BLaER1 (cell line): ENCODE data around the gene USP6NL.

Experiments used
- H3K27ac ChIP-seq: shearing (Covaris generic); formaldehyde crosslinking; 2 replicates; pipeline ENCODE4 v1.8.1; 2022
- H3K27me3 ChIP-seq: shearing (Covaris generic); formaldehyde crosslinking; 2 replicates; pipeline ENCODE4 v1.8.1; 2022
- H3K36me3 ChIP-seq: shearing (Covaris generic); formaldehyde crosslinking; 2 replicates; pipeline ENCODE4 v1.8.1; 2022
- H3K4me1 ChIP-seq: shearing (Covaris generic); formaldehyde crosslinking; 2 replicates; pipeline ENCODE4 v1.8.1; 2022
- H3K4me2 ChIP-seq: shearing (Covaris generic); formaldehyde crosslinking; 2 replicates; pipeline ENCODE4 v1.8.1; 2022
- H3K4me3 ChIP-seq: shearing (Covaris generic); formaldehyde crosslinking; 2 replicates; pipeline ENCODE4 v1.8.1; 2022
- H3K9ac ChIP-seq: shearing (Covaris generic); formaldehyde crosslinking; 2 replicates; pipeline ENCODE4 v1.8.1; 2022
- H3K9me3 ChIP-seq: shearing (Covaris generic); formaldehyde crosslinking; 2 replicates; pipeline ENCODE4 v1.8.1; 2022
- H4K20me1 ChIP-seq: shearing (Covaris generic); formaldehyde crosslinking; 2 replicates; pipeline ENCODE4 v1.8.1; 2022
- Cebpa-rat ChIP-seq: shearing (Covaris generic); IDR thresholded peaks from 2 replicates; pipeline ENCODE4 v1.8.1; 2022

The USP6NL gene

GRCh38 chr10:11425296-11425610, 186.2 kb downstream of the USP6NL start:
- no peak overlapping the region for H3K4me3 ChIP-seq
- H3K27ac ChIP-seq, result no peak overlapping the region
- H3K9ac ChIP-seq, result no peak overlapping the region
- H3K36me3 ChIP-seq, result no peaks in the 10 kb centered on the region
- no peak for TF ChIP-seq Cebpa-rat
- H3K4me2 ChIP-seq, result peak overlapping the region; percentile 21; the same call in 1 of the 2 replicates
- peaks cover 26% of the 10 kb centered on the region for H3K9me3 ChIP-seq
- no peaks in the 10 kb centered on the region for H4K20me1 ChIP-seq
- H3K4me1 ChIP-seq, result peaks cover 12% of the 10 kb centered on the region
- no peaks in the 10 kb centered on the region for H3K27me3 ChIP-seq

- Histone ChIP-seq H4K20me1 (no peaks in the 10 kb centered on the region), H3K4me1 (peaks cover 12% of the 10 kb centered on the region), H3K27me3 (no peaks in the 10 kb centered on the region), H3K27ac (no peak overlapping the region), H3K4me3 (no peak overlapping the region), H3K9ac (no peak overlapping the region), H3K9me3 (peaks cover 24% of the 10 kb centered on the region), H3K36me3 (no peaks in the 10 kb centered on the region), H3K4me2 (peak overlapping the region; percentile 21; the same call in 1 of the 2 replicates)
- TF ChIP-seq Cebpa-rat, result no peak
Measured at GRCh38 chr10:11424456-11425295, 186.8 kb downstream of the USP6NL start.

DNA sequence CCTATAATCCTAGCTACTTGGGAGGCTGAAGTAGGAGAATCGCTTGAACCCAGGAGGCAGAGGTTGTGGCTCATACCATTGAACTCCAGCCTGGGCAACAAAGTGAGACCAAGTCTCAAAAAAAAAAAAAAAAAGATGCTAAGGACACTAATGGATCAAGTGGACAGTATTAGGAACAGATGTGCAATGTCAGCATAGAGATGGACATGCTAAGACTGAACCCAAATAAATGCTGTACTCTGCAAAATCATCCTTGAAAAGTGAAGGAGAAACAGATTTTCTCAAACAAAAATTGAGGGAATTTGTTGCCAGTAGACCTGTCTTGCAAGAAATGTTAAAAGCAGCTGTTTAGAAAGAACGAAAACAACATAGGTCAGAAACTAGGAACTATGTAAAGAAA, 194.5 kb downstream of the USP6NL start:
- Histone ChIP-seq H3K4me2 (no peak overlapping the region), H3K9ac (no peak overlapping the region), H3K4me1 (peaks cover 13% of the 10 kb centered on the region), H3K9me3 (peaks cover 25% of the 10 kb centered on the region), H3K27me3 (no peaks in the 10 kb centered on the region), H3K4me3 (no peak overlapping the region), H3K27ac (no peak overlapping the region), H4K20me1 (no peaks in the 10 kb centered on the region), H3K36me3 (no peaks in the 10 kb centered on the region)
- no peak for TF ChIP-seq Cebpa-rat

- Histone ChIP-seq H3K4me1 (peaks cover 16% of the 10 kb centered on the region), H4K20me1 (no peaks in the 10 kb centered on the region), H3K4me3 (no peak overlapping the region), H3K4me2 (0 out of 2 replicates have a peak overlapping the region, but pooled peaks have one; percentile 17), H3K9me3 (peaks cover 20% of the 10 kb centered on the region), H3K27ac (no peak overlapping the region), H3K36me3 (no peaks in the 10 kb centered on the region), H3K9ac (no peak overlapping the region), H3K27me3 (no peaks in the 10 kb centered on the region)
- TF ChIP-seq Cebpa-rat, result no peak
Measured at GRCh38 chr10:11415095-11415494, 196.4 kb downstream of the USP6NL start.

DNA sequence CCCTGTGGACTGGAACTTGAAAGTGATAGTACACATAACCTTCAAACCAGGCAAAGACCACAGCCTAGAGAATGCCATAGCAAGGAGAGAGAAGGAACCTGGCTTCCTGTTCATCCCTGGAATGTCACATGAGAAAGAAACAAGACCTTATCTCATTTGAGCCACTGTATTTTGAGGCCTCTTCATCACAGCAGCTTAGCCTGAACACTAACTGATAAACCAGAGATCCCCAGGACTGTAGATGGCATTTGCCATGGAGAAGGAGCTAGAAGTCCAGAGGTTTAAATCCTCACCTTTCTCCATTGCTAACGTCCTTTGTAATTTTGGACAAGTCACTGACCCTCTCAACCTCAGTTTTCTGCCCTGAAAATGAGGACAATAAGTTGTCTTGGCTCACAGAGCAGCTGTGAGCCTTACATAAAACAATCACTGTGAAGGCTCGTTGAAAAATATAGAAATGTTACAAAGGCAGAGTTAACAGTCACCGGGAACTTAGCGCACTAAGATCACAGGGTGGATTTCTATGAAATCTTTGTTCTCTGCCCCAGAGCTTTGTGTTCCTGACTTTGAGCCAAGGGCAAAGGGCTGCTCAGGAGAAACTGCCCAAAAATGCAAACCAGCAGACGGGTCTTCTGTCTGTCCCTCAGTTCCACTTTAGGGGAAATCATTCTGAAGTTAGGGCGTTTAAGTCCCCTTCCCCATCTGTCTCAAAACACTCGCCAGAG, 197.0 kb downstream of the USP6NL start:
- H3K27me3 ChIP-seq, result no peaks in the 10 kb centered on the region
- H3K9ac ChIP-seq, result no peak overlapping the region
- H3K4me3 ChIP-seq, result no peak overlapping the region
- H3K4me2 ChIP-seq, result peak overlapping the region; percentile 17; the same call in 1 of the 2 replicates
- H3K36me3 ChIP-seq, result no peaks in the 10 kb centered on the region
- H4K20me1 ChIP-seq, result no peaks in the 10 kb centered on the region
- no peak for TF ChIP-seq Cebpa-rat
- peaks cover 20% of the 10 kb centered on the region for H3K9me3 ChIP-seq
- H3K4me1 ChIP-seq, result peaks cover 21% of the 10 kb centered on the region
- no peak overlapping the region for H3K27ac ChIP-seq

- Histone ChIP-seq H3K27me3 (no peaks in the 10 kb centered on the region), H3K36me3 (no peaks in the 10 kb centered on the region), H3K4me1 (peaks cover 43% of the 10 kb centered on the region), H3K4me3 (no peak overlapping the region), H3K4me2 (no peak overlapping the region), H4K20me1 (no peaks in the 10 kb centered on the region), H3K27ac (no peak overlapping the region), H3K9me3 (peaks cover 28% of the 10 kb centered on the region), H3K9ac (no peak overlapping the region)
- no peak for TF ChIP-seq Cebpa-rat
Measured at GRCh38 chr10:11411926-11412545, 199.4 kb downstream of the USP6NL start.

- Histone ChIP-seq H3K4me2 (peak overlapping the region; percentile 63), H3K36me3 (no peaks in the 10 kb centered on the region), H3K9ac (no peak overlapping the region), H3K27ac (no peak overlapping the region), H3K27me3 (no peaks in the 10 kb centered on the region), H3K4me3 (no peak overlapping the region), H3K9me3 (peaks cover 41% of the 10 kb centered on the region), H4K20me1 (no peaks in the 10 kb centered on the region), H3K4me1 (peaks cover 52% of the 10 kb centered on the region)
- no peak for TF ChIP-seq Cebpa-rat
Measured at GRCh38 chr10:11409357-11409756, 202.1 kb downstream of the USP6NL start.

DNA sequence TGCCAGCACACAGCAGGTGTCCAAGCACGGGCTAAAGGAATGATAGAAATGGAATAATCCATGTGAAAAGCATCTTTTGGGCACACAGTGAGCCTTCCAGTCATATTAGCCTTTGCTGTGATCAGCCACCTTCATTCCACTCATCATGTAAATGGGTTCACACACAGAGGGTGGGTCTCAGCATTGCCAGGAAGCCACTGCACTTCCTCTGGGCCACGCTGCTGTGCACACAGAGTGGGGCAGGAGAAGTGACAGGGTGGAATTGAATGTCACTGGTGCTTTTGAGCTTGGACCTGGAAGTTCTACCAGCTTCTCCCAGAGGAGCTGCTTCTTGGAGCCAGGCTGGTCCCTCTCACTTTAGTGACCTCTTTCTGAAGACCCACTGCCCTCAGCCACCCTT, 203.5 kb downstream of the USP6NL start:
- 0 out of 2 replicates have a peak overlapping the region, but pooled peaks have one; percentile 15 for H3K9ac ChIP-seq
- TF ChIP-seq Cebpa-rat, result no peak
- H3K4me3 ChIP-seq, result no peak overlapping the region
- peak overlapping the region; percentile 63 for H3K4me2 ChIP-seq
- peaks cover 53% of the 10 kb centered on the region for H3K4me1 ChIP-seq
- peaks cover 35% of the 10 kb centered on the region for H3K9me3 ChIP-seq
- no peaks in the 10 kb centered on the region for H4K20me1 ChIP-seq
- no peaks in the 10 kb centered on the region for H3K27me3 ChIP-seq
- peak overlapping the region; percentile 30; the same call in 1 of the 2 replicates for H3K27ac ChIP-seq
- no peaks in the 10 kb centered on the region for H3K36me3 ChIP-seq

DNA sequence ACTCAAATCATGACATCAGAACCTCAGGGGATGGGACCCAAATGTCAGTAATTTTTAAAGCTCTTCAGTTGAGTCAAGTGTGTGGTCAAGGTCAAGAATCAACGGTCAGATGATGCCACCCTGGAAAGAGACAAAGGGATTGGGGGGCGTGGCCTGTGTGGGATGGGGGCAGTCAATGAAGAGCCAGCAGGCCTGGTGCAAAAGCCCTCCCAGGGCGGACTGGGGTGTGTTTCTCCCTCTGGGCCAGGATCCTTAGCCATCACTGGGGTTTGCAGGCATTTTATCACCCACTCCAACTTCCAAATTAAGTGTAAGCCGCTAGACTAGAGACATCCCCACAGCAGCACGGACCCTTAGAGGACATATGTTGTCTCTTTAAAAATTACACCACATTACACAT, 204.7 kb downstream of the USP6NL start:
- Histone ChIP-seq H3K27ac (0 out of 2 replicates have a peak overlapping the region, but pooled peaks have one; percentile 75), H3K27me3 (no peaks in the 10 kb centered on the region), H3K9ac (no peak overlapping the region), H3K4me1 (peaks cover 65% of the 10 kb centered on the region), H4K20me1 (no peaks in the 10 kb centered on the region), H3K4me3 (no peak overlapping the region), H3K36me3 (no peaks in the 10 kb centered on the region), H3K4me2 (no peak overlapping the region), H3K9me3 (peaks cover 25% of the 10 kb centered on the region)
- TF ChIP-seq Cebpa-rat, result no peak
